LoVo (cell line): ENCODE measurements around the gene GP2.

Experiments
- DNase-seq: peaks from one replicate; pipeline ENCODE4 v3.0.0-alpha.2; 2016; ENCODE audit warnings: low spot score

The GP2 gene

GRCh38 chr16:20306401-20306800 lies 20.9 kb downstream of the GP2 start:
- no peak for DNase-seq

DNA sequence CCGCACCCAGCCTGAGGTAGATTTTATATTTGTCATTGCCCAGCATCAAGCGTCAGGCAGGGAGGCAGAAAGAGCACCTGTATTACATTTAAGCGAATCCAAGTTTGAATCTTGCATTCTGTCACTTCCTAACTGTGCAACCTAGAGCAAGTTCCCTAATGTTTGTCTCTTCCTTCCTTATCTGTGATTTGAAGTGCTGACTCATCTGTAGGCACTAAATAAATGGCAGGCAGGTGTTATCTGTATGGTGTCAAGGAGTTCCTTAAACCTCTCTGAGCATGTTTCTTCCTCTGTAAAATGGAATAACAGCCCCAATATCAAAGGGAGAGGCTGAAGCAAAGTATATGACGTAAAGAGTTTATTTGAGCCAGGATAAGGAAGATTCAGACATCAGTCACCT lies 24.3 kb downstream of the GP2 start:
- DNase-seq, result no peak

- DNase-seq, result no peak
These were observed 24.9 kb downstream of the GP2 start for GRCh38 chr16:20302389-20302788.

DNA sequence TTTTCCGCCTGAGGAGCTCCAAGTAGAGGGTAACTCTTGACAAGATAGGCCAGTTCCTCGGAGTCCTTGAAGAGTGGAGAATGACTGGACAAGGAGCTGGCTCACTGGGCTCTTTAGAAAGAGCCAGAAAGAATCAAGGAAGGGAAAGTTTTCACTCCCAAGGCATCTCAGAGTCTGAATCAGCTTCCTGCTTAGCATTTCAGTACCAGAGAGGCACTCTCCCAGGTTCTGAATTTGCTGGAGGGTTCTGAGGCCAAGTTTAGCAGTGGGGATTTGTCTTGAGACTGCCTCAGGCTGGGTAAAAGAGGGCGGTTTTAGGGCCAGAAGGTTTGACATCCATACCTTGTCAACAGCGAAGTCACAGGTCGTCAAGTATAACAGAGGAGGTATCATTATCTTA lies 25.5 kb downstream of the GP2 start:
- no peak for DNase-seq

GRCh38 chr16:20300312-20301097 lies 26.8 kb downstream of the GP2 start:
- peak; percentile 58 for DNase-seq

- DNase-seq, result no peak
These were observed 28.9 kb downstream of the GP2 start for GRCh38 chr16:20298452-20298851.

DNA sequence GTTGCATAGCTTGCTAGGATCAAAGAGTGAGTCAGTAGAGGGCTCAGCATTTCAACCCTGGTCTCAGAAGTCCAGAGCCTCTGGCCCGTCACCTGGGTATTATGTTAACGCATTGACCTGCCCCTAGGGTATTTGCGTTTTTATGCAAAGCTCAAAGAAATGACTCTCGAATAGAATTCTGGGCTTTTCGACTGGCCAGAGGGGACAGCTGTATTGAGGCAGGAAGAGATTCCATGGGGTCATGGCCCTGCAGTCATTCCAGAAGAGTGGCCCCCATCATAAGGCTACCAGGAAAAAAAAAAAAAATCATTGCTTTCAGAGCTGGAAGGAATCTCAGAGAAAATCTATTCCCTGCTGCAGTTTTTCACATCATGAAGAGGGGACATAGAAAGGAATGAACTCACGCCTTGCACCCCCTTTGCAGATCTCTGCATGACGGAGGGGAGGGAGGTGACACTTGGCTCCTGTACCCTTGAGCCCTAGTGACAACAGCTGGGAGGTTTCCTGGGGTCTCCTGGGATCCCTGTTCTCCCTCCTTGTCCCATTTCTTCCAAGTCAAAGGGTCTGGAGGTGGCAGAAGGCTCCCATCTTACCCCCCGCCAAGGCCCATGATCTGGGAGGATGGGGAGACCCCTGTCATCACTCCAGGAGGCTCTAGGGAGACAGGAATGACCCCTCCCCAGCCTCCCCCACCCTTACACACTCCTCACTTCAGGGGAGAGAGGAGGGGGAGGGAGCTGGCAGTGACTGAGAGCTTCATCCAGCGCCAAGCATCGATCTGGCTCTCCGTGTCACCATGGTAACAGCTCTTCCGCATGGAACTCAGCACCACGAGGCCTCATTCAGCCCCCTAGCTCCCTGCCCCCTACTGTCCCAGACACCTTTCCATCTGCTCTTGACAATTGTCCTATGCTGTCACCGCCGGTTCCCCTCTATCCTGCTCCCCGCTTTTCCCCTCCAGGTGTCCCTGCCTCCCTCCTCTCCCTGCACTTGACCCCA lies 35.8 kb downstream of the GP2 start:
- DNase-seq, result no peak

- DNase-seq, result no peak
These were observed 37.7 kb downstream of the GP2 start for GRCh38 chr16:20289571-20289970.

DNA sequence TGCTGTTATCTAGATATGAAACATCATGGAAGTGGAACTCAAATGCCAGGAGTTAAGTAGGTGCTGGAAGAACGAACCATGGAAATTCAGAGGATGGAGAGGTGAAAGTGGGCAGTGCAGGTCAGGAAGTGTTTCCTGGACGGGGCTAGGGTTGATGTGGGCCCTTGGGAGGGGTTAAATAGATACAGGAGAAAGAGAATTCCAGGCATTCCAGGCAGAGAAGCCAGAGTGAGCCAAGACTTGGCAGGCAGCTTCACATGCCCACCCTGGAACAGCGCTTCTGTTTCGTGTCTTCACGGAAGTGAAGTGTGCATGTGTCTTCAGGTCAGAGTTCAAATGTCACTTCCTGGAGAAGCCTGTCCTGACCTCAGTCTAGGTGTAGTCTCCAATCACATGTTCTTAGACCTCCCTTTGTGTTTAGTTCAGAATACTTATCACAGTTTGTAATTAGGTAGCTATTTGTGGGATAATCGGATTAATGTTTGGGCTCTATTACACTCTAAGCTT lies 41.3 kb downstream of the GP2 start:
- DNase-seq, result no peak

DNA sequence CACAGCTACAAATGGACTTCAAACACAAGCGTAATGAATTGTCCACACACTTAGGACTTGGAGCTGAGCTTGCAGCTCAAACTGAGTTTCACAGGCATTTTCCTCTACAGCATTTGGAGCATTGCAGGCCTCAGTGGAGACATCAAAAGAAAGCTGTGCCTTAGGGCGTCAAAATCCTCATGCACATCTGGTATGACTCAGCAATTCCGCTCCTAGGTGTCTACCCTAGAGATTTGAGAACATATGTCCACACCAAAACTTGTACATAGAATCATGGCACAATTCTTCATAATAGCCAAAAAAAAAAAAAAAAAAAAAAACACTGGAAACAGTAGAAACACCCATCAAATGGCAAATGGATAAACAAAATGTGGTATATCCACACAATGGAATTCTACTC lies 47.1 kb downstream of the GP2 start:
- DNase-seq, result no peak

- no peak for DNase-seq
These were observed 55.4 kb downstream of the GP2 start for GRCh38 chr16:20271893-20272292.

DNA sequence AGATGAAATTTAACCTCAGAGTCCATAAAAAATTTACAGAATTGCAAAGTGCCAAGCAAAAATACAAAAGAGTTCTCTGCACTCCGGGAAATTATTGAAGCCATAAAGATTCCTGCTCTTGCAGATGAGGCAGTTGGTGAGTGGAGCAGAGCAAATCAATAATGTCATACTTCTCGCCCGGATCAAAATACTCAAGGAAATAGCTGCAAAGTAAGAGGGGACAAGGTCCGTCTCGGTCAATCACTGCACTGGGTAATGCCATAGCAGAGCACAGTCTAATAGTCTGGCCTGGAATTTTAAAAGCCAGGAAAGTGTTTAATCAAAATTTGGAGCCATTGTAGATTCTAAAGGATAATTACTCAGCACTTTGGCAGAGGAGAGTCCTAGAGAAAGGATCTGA lies 58.9 kb downstream of the GP2 start:
- DNase-seq, result no peak

DNA sequence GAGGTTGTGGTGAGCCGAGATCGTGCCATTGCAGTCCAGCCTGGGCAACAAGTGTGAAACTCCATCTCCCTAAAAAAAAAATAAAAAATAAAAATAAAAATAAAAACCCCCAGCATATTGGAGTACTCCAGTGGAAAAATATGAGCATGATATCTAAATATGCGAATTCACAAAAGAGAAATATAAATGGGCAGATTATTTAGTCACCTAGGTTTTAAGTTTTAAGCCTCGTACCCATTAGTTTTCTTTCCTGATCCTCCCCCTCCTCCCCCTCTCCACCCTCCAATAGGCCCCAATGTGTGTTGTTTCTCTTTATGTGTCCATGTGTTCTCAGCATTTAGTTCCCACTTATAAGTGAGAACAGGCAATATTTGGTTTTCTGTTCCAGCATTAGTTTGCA lies 62.3 kb downstream of the GP2 start:
- no peak for DNase-seq

- no peak for DNase-seq
These were observed 64.0 kb downstream of the GP2 start for GRCh38 chr16:20263138-20263855.

GRCh38 chr16:20262248-20262647 lies 65.1 kb downstream of the GP2 start:
- no peak for DNase-seq

DNA sequence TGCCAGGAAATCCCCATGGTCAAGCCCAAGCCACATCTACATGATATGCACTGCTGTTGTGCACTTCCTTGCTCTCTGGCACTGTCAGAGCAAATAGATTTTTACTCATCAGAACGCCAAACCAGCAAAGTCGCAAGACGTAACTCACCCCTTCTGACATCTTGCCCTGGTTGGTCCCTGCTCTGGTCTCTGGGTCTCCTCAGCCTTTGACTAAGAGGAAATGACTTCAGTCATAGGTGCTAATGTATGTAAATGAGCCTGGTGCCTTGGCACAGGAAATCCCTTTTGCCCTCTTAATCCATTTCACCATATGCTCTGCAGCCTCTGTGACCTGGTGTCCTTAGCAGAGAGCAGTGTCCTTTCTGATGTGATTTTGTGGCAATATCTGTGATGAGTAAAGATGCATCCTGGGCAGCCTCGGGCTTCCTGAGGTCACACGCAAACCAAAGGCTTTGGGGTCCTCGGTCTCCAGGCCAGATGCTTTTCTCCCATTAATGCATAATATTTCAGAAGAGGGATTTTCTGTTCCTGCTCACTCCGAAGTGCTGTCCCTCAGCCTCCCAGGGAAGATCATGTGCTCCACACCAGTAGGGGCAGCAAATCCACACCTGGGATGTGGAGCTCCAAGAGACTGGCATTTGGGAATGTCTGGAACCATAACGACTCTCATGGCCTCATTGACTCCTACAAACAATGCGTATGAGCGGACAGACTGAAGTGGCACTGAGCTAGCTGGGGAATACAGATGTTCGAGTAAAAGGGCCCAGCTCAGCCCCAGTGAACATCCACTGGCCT lies 66.9 kb downstream of the GP2 start:
- DNase-seq, result no peak
